ENCODE results near the gene OR10H1.

DNA sequence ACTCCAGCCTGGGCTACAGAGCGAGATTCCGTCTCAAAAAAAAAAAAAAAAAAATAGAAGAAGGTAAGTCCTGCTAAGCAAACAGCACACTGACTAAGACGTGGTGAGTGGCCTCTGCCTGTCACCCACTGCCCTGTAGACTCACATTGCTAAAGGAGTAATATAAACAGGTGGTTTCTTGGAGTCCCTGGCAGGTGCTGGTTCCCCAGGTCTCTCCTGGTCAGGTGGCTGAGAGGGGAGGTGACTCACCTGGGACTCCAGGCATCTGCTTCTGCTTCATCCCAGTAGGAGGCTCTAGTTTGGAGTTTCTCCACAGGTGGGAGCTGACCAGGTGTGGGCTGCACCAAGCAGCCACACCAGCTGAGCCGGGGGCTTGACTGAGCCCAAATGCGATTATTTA lies at the start of gene OR10H1:
- TF ChIP-seq, protein P1, sequence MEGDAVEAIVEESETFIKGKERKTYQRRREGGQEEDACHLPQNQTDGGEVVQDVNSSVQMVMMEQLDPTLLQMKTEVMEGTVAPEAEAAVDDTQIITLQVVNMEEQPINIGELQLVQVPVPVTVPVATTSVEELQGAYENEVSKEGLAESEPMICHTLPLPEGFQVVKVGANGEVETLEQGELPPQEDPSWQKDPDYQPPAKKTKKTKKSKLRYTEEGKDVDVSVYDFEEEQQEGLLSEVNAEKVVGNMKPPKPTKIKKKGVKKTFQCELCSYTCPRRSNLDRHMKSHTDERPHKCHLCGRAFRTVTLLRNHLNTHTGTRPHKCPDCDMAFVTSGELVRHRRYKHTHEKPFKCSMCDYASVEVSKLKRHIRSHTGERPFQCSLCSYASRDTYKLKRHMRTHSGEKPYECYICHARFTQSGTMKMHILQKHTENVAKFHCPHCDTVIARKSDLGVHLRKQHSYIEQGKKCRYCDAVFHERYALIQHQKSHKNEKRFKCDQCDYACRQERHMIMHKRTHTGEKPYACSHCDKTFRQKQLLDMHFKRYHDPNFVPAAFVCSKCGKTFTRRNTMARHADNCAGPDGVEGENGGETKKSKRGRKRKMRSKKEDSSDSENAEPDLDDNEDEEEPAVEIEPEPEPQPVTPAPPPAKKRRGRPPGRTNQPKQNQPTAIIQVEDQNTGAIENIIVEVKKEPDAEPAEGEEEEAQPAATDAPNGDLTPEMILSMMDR (IDR thresholded peaks at IDR 0.05; ENCODE audit: poor library complexity, severe bottlenecking): no peak
- TF ChIP-seq RAD21 (conservative IDR thresholded peaks at IDR 0.05) (no peak), POLR2AphosphoS5 (IDR thresholded peaks at IDR 0.05) (no peak), TAF1 (IDR thresholded peaks at IDR 0.05; ENCODE audit: low read depth) (no peak), EP300 (conservative IDR thresholded peaks at IDR 0.05; ENCODE audit: poor library complexity, severe bottlenecking) (no peak)
